Gastroesophageal sphincter (tissue), 4 donors: Measurements from ENCODE around the gene MZT2B. TPM values are rescaled to one million over a fixed set of nuclear protein-coding genes. Genes with fewer than 3 reads are reported as not detected.
A peak's percentile ranks its signal among the peaks of the same experiment; 100 is the strongest.
"Not testable (repeated sequence)": the region's sequence is repeated elsewhere in the genome, so short reads cannot be mapped to it uniquely, and the experiment has no call there.

ENCODE experiments used
- ATAC-seq: fragments of 150-250 bp; one replicate; pipeline ENCODE4 v1.9.1; 2016; ENCODE audit warnings: mild to moderate bottlenecking, moderate library complexity
- H3K27ac ChIP-seq, 4 donors: fragments of 200-600 bp; sonication (generic) in 3 of 4; 1 replicate in 3 of 4; 2 replicates in 1 of 4; pipeline ENCODE4 v1.5.1; 2016 to 2019
- H3K27me3 ChIP-seq: fragments of 200-600 bp; sonication (generic); one replicate; pipeline ENCODE4 v1.5.1; 2019
- H3K36me3 ChIP-seq, 2 donors: fragments of 200-600 bp; sonication (generic); one replicate each; pipeline ENCODE4 v1.5.1; 2019; ENCODE audit warnings: control low read depth in 1 of 2
- H3K4me1 ChIP-seq, 3 donors: fragments of 200-600 bp; sonication (generic); 1 replicate in 2 of 3; 2 replicates in 1 of 3; pipeline ENCODE4 v1.5.1; 2016 to 2019; ENCODE audit warnings: control low read depth in 2 of 3
- H3K4me3 ChIP-seq, 2 donors: fragments of 200-600 bp; sonication (generic); one replicate each; pipeline ENCODE4 v1.5.1; 2019; ENCODE audit warnings: mild to moderate bottlenecking in 1 of 2, moderate library complexity in 1 of 2
- H3K9me3 ChIP-seq, 3 donors: fragments of 200-600 bp; sonication (generic); one replicate each; pipeline ENCODE4 v1.5.1; 2017 to 2019; ENCODE audit warnings: control low read depth in 2 of 3
- EP300 ChIP-seq: sonication (generic); formaldehyde crosslinking; IDR thresholded peaks from one replicate; pipeline ENCODE4 v1.6.1; 2017; ENCODE audit warnings: antibody characterized with exemption, mild to moderate bottlenecking
- POLR2A ChIP-seq, 2 donors: fragments of 450-650 bp; IDR thresholded peaks; one replicate each; pipeline ENCODE4 v1.6.1; 2017; ENCODE audit warnings: antibody characterized with exemption in 2 of 2, mild to moderate bottlenecking in 2 of 2, moderate library complexity in 1 of 2
- WGBS, 2 donors: methylation state at CpG; one replicate each; pipeline ENCODE4 v1.1.5; 2018; ENCODE audit warnings: low coverage in 1 of 2; 5-methylcytosine and 5-hydroxymethylcytosine counted together
- total RNA-seq, 4 donors: library from RNA; depleted of rRNA; stranded (reverse); fragments of >200 nt; gene quantifications; one replicate each; pipeline ENCODE4 v1.1.0, GENCODE V29; 2016

The MZT2B gene
- total RNA-seq, 4 donors from 2014 or later: 144 to 174 (median 154) TPM

DNA sequence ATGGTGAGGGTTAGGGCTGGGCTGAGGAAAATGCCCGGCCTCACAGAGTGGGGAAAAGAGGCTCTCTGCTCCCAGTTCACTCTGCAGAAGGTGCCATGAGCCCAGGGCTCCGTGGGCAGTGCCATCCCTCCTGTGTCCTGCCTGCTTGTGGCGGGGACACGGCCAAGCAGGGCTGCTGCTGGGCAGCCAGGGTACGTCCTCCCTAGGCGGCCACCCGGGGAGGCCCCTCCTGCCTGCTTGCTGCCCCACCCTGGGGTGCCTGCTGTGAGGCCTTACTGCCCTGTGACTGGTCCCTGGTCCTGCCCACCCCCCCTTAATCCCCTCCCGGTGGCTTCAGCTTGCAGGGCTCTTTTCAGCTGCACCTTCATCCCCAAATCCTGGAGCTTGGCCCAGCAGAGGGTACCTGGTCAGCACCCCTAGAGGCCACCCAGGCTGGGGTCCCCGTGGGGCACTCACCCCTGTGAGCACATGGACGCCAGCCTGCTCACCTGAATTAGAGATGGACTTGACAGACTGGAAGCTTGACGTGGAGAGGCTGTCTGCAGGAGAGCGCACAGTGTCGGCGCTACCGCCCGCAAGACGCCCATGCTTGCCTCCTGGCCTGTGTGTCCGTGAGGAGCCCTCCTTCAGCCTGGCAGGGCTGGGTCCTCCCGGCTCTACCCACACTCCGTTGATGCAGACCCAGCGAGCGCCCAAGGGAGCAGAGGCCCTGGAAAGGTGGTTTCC, 40.3 kb upstream of the MZT2B start:
- H3K27ac ChIP-seq, H3K36me3 ChIP-seq, ATAC-seq, H3K4me3 ChIP-seq, H3K9me3 ChIP-seq, H3K27me3 ChIP-seq: not testable (repeated sequence)
- H3K4me1 ChIP-seq: peaks cover 0 to 14% (median 0%) of the 10 kb centered on the region in 3 donors
- WGBS, 2 donors: no CpG with 5 or more reads among the region's 22 CpGs

DNA sequence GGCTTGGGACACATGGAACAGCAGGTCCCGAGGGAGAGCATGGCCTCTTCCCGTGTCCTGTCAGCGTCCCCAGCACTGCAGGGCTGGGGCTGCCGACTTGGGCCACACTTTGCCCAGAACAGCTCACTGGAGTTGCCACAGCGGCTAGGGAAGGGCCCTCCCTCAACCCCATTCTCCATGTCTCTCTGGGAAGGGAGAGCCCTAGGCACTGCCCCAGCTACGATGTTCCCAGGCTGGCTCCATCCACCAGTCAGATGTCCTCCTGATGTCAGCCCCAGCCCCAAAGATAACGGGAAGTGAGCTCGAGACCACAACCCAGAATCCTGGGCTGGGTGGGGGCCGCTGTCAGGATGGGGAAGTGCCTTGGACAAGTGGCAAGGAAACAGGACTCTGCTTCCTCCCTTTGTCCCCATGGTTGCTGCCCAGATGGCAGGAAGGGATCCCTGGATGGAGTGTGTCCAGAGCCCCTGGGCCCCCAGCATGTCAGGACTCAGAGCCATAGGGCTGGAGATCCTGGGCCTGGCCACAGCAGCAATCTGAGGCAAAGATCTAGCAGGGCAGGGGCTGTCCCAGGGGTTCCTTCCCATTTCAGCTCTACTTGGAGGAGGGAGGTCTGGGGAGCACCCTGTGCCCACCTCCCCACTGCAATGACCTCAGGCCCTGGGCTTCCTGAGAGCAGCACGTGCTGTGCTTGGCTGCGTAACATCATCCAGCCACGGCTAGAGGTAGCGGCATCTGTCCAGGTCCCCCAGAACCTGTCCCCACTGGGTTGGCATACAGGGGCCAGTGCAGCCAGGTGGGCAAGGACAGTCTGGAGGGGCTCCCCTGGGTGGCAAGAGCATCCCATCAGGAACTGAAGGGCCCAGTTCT, 39.4 kb upstream of the MZT2B start:
- H3K27ac ChIP-seq, H3K9me3 ChIP-seq, H3K36me3 ChIP-seq, ATAC-seq, H3K4me3 ChIP-seq, H3K27me3 ChIP-seq: not testable (repeated sequence)
- no CpG with 5 or more reads among the region's 13 CpGs for WGBS, 2 donors
- H3K4me1 ChIP-seq: peaks cover 0 to 14% (median 0%) of the 10 kb centered on the region in 3 donors

- 0% methylated on average over 1 of the region's 28 CpGs; no CpG with 5 or more reads in 1 of the 2 donors for WGBS, 2 donors
- H3K27ac ChIP-seq, H3K9me3 ChIP-seq, H3K27me3 ChIP-seq, H3K36me3 ChIP-seq, ATAC-seq: not testable (repeated sequence)
- H3K4me3 ChIP-seq: peak overlapping the region in 1 of 2 donors; percentile 46
- H3K4me1 ChIP-seq: peaks cover 0 to 14% (median 0%) of the 10 kb centered on the region in 3 donors
Measured at GRCh38 chr2:130143266-130144039, 38.6 kb upstream of the MZT2B start.

DNA sequence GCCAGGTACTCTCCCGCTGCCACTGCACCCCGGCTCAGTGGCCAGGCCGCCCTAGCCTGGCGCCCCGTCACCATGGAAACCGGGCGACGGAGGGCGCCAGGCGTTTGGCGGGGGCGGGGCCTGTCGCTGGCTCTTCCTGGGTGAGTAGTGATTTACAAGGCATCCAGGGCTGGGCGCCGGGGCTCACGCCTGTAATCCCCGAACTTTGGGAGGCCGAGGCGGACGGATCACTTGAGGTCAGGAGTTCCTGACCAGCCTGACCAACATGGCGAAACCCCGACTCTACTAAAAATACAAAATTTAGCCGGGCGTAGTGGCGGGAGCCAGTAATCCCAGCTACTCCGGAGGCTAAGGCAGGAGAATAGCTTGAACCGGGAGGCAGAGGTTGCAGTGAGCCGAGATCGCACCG, 37.1 kb upstream of the MZT2B start, which contains the start of gene CCDC74B:
Gene CCDC74B (minus strand): TSS at position 107 of the 409 bp plus-strand sequence. CDS start 116 bp downstream, outside the sequence.
- Histone ChIP-seq H3K27ac (peak within 1 kb of the TSS in 2 of 4 donors; percentile 12 to 43), H3K4me1 (peaks cover 0 to 14% (median 0%) of the 10 kb centered on the region in 3 donors), H3K4me3 (peak within 1 kb of the TSS; percentile 30 to 46)
- H3K27me3 ChIP-seq, H3K9me3 ChIP-seq, H3K36me3 ChIP-seq: not testable (repeated sequence)
- 12 to 36% methylated on average over 5 to 9 of the region's 30 CpGs for WGBS, 2 donors
- peak; percentile 89 for ATAC-seq

- ATAC-seq, H3K4me3 ChIP-seq, H3K27me3 ChIP-seq, H3K27ac ChIP-seq, H3K9me3 ChIP-seq: not testable (repeated sequence)
- WGBS, 2 donors: 30 to 40% methylated on average over 3 to 5 of the region's 6 CpGs
- H3K4me1 ChIP-seq: peaks cover 0 to 14% (median 0%) of the 10 kb centered on the region in 3 donors
- peaks cover 0 to 27% of the 10 kb centered on the region in 2 donors for H3K36me3 ChIP-seq
Measured at GRCh38 chr2:130148515-130148914, 33.5 kb upstream of the MZT2B start.

- Histone ChIP-seq H3K27me3 (no peaks in the 10 kb centered on the region), H3K9me3 (no peaks in the 10 kb centered on the region), H3K4me3 (no peak overlapping the region), H3K27ac (no peak overlapping the region), H3K36me3 (peaks cover 0 to 46% of the 10 kb centered on the region in 2 donors), H3K4me1 (peaks cover 0 to 1% (median 0%) of the 10 kb centered on the region in 3 donors)
- WGBS, 2 donors: 85 to 86% methylated on average over 15 to 18 of the region's 23 CpGs
- ATAC-seq: peak; percentile 15
- TF ChIP-seq POLR2A (IDR thresholded peaks at IDR 0.05): no peak
- TF ChIP-seq EP300: no peak
Measured at GRCh38 chr2:130150181-130151144, 31.6 kb upstream of the MZT2B start.

- ATAC-seq, H3K4me3 ChIP-seq, H3K4me1 ChIP-seq, H3K27ac ChIP-seq, H3K9me3 ChIP-seq, H3K27me3 ChIP-seq: not testable (repeated sequence)
- H3K36me3 ChIP-seq: peaks cover 0 to 53% of the 10 kb centered on the region in 2 donors
- WGBS, 2 donors: 30 to 60% methylated on average over 1 to 2 of the region's 5 CpGs
Measured at GRCh38 chr2:130151145-130151512, 30.9 kb upstream of the MZT2B start.

GRCh38 chr2:130152136-130152815, 29.8 kb upstream of the MZT2B start:
- H3K36me3 ChIP-seq: peaks cover 0 to 60% of the 10 kb centered on the region in 2 donors
- WGBS, 2 donors: 90% methylated on average over 2 of the region's 27 CpGs; no CpG with 5 or more reads in 1 of the 2 donors

More at GRCh38 chr2:130152136-130152815, 29.8 kb upstream of the MZT2B start:
- not testable (repeated sequence) for H3K4me1 ChIP-seq, ATAC-seq, H3K27ac ChIP-seq, H3K27me3 ChIP-seq, H3K4me3 ChIP-seq, H3K9me3 ChIP-seq
